Superior temporal gyrus (tissue), 1 donor: ENCODE results near the gene RASSF8.

Experiments used
- DNase-seq: peaks from one replicate; pipeline ENCODE4 v3.0.0-alpha.2; 2016; ENCODE audit errors: extremely low spot score

RASSF8 gene

DNA sequence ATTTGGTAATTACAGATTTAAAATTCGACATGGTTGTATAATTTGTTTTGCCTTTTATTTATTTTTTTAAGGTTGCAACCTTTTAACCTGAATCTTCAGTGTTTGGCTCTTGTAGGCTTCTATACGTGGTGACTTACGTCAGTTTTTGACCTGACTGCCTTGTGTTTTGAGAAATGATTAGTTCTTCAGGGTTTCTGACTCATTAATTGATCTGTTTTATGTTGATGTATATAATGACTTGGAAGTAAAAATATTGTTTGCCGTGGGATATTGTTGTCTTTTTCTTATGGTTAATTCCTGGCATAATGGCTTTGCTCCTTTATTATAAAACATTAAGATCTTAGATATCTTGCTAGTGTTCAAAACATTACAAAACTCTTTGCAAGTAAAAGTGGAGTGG, 2.5 kb downstream of the RASSF8 start:
- no peak for DNase-seq

DNA sequence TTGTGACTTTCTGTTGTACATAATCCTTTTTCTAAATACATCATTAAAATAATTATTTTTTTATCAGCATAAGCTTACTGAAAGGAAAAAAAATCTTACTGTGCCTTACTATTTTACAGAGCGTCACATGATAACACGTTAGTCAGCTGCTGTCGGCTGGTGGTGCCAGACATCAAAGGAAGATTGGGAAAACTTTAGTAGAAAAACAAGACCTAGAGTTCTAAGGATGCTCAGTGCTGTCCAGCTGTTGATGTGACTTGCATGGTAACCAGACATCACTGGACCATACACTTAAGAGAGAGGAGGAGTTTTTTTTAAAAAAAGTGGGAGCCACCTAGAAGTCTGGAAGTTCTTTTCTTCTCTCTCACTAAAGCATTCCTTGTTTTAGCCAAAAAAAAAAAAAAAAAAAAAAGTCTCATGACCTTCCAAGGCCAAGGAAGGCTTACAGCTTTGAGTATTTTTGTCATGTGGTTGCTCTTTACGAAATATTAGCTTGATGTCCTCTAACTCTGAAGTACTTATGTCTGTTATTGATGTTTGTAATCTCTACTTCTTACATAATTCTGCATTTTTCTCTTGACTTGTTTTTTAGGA, 4.5 kb downstream of the RASSF8 start:
- no peak for DNase-seq

DNA sequence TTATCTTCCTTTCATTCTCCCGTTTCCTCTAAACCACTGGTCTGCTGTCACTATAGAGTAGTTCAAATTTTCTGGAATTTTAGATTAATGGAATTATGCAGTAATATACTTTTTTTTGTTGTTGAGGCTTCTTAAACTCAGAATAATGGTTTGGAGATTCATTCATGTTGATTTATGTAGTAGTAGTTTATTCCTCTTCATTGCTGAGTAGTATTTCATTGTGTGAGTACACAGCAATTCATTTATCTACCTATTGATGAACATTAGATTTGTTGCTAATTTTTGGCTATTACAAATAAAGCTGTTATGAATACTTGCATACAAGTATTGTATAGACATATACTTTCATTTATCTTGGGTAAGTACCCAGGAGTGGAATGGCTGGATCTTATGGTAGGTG, 7.2 kb downstream of the RASSF8 start:
- no peak for DNase-seq

GRCh38 chr12:25970082-25970481, 11.6 kb downstream of the RASSF8 start:
- no peak for DNase-seq

DNA sequence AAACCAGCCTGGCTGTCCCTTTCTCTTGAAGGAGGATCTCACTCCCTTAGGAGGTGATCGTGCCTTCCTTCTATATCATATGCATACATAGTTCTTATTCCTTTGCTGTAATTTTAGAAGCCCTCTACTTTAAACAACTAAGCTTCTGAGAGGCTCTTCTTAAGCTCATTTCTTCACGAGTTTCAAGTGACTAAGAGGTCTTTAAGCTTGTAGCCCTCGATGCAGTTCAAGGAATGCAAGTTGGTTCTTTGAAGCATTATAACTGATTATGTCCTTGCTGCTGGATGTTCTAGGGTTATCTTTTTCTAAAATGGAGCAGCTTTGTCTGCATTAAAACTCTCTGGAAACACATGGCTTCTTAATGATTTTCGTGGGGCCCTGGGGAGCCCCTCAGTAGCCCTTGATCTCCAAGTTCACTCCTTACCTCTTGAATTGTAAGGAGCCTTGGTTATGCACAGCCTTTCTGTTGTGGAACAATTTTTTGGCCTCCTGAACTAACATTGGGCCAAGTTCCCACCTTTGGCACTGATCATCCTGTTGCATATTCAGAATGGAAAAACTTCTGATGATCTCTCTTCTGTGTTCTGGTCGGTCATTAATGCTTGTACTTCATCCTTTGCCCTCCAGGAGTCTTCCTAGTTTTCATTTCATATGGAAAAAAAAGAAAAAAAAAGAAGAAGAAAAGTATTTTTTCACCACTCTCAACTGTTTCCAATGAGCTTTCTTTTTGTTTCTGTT, 12.6 kb downstream of the RASSF8 start:
- DNase-seq: no peak

- no peak for DNase-seq
Observed at GRCh38 chr12:25971654-25972041, 13.2 kb downstream of the RASSF8 start.

DNA sequence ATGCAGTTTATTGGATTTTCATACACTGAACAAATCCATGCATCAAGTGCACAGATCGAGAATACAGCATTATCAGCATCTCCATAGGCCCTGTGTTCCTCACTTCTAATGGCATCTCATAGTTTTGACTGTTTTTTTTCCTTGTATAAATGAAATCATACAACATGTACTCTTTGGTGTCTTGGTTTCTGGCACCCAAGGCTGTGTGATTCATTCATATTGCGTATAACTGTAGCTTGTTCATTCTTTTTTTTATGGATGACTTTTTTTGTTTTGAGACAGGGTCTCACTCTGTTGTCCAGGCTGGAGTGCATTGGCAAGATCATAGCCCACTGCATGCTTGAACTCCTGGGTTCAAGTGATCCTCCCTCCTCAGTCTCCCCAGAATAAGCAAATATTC, 14.3 kb downstream of the RASSF8 start:
- no peak for DNase-seq

- no peak for DNase-seq
Observed at GRCh38 chr12:25975179-25975578, 16.7 kb downstream of the RASSF8 start.

DNA sequence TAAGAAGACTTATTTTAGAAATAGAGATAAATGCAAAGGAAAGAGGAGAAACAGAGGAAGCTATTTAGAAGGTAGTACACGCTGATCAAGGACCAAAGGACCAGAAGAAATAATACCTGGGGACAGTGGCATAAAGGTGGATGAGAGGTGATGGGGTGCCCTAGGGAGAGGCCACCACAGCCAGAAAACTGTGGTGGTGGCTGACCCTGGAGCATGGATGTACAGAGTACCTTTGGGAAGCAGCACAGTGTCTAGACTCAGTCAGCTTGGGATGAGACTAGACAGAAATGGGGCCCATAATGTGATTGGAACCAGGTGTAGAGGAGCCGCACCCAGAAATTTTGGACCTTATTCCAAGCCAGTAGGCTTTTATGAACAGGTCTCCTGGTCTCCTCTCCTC, 17.2 kb downstream of the RASSF8 start:
- DNase-seq: no peak

DNA sequence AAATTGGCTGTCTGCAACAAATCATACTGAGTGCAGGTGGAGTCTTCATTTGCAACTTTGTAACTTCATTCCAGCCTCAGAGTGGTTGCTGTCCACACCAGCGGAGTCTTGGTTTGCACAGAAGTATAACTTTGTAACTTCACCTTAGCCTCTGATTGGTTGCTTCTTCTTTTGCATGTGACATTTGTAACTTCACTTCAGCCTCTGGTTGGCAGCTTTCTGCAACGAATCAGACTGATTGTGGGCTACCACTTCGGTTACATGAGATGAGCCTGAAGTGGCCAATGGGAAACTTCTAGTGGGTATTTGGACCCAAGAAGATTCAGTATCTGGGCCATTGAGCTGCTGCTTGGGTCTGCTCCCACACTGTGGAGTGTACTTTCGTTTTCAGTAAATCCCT, 17.8 kb downstream of the RASSF8 start:
- no peak for DNase-seq

DNA sequence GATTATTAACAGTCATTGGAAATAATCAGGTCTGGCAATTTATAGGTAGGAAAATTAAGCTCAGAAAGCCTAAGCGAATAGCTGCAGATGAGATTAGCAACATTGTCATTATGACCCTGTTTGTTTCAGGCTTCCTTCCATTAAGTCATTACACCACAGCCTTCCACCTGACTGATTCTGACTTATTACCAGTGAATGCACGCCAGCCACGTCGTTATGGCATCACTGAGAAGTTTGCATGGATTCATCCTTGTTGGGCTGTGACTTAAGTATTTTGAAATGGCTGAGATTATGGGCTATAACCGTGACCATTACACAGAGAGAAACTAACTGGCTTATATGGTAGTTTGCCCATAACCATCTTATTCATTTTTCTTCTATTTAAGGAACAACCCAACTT, 18.6 kb downstream of the RASSF8 start:
- no peak for DNase-seq

- no peak for DNase-seq
Observed at GRCh38 chr12:25979059-25979458, 20.6 kb downstream of the RASSF8 start.

- no peak for DNase-seq
Observed at GRCh38 chr12:25979563-25979962, 21.1 kb downstream of the RASSF8 start.

DNA sequence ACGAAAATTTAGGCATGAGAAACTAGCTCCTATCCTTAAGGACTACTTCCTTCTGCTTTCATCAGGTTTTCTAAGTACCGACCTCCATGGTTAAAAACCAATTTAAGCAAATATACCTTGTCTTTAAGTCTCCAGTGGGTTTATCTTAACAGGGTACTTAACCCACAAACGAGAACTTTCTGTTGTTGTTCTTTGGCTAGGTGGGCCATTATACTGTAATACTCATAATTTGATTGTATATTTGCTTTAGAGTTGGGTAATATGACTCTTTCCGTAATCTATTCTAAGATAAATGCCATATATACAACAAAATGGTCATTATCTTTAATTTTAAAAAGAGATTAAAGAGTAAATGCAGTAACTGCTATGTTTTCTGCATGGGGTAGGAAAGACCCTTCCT, 21.6 kb downstream of the RASSF8 start:
- no peak for DNase-seq

GRCh38 chr12:25981597-25981996, 23.1 kb downstream of the RASSF8 start:
- no peak for DNase-seq

DNA sequence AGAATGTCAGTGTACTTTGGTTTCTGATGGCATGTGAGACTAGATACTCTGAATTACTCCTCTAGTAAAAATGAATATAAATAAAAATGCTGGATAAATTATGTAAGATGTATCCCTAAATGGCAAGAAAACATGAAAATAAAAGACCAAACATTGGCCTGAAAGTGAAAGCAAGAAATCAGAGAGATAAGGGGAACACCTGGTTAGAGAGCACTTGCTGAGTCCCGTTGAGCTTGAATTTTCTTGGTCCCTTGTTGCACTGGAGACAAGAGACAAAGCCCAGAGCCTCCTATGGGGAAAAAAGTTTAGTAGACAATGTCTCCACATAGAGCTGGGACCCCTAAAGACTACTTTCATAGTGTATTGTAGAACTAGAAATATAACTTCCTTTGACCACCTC, 23.9 kb downstream of the RASSF8 start:
- DNase-seq: no peak

DNA sequence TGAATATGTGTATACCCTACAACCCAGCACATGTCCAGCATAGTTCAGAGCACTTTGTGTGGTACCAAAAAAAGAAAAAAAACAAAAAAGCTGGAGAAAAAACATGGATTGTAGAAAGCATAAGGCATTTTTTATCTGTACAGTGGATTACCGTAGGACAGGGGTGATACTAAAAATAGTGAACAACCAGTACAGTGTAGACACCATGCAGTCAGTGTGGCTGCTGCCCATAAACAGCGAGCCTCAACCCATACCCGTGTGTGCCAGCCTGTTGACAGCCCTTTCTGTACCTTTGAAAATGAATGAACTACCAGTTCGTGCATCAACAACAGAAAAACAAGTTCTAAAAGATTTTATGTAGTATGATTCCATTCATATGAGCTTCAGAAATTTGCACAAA, 25.1 kb downstream of the RASSF8 start:
- no peak for DNase-seq

DNA sequence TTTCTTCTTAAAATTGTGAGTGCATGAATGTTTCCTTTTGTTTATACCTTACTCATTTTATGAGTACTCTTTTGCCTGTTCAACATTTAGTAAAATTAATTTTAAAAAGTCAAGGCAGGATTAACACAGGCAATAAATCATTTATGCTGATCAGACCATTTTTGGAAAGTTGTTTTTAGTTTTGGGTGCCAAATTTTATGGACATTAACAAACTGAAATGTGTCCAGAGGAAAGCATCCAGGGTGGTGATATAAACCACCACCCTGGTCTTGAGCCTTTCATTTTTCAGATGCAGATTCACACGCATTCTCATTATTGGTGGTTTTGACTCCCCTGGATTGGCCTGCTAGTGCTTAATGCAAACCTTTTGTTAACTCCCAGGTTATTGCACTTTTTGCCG, 26.3 kb downstream of the RASSF8 start:
- DNase-seq: no peak

DNA sequence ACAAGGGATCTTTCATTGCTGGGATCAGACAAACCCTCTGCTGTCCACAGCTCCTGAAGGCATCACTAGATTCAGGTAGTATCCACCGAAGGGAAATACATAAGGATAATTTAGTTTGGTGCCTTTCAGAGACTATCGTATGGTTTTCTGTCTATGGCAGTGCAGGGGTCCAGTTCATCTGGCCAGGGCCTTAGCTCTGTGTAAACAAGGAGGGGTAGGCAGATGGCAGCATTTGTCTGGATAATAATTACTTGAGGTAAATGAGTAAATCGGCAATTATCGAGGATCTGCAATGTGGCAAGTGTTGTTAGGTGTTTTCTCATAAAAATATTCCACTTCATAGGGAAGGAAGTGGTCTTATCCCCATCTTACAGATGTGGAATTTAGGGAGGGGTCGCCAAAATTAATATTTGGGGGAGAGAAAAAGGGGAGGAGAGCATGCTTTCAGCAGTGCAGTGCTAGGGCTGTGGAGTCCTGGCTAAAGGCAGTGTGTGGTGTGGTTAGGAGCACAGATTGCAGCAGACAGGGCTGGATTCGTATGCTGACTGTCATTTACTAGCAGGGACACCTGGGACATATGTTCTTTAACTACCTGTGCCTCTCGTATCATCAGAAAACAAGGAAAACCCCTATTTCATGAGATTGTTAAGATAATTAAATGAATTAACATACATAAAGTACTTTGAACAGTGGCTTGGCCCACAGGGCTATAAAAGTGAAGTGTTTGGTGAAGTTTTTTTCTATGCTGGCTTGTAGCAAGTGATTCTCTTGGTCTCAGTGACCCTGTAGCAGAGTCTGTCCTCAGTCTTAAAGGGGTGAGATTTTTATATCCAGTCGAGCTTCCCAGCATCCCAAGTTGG, 27.1 kb downstream of the RASSF8 start:
- DNase-seq: no peak

DNA sequence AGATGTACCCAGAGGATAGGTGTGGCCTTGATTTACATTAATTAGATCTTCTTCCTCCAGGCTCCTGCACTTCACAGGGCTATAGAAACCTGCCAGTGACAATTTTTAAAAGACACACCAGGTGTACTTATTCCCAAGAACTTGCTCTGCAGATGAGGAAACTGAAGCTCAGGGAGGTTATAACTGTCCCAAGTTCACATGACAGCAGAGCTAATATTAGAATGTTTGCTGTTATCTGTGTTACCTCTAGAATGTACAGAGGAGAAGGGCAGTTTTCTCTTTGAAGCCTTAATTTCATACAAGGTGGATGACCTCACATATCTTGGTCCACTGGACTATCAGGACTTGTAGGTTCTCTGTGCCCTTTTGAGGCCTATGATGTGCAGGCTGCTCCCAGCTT, 27.7 kb downstream of the RASSF8 start:
- no peak for DNase-seq

GRCh38 chr12:25988505-25988904, 30.0 kb downstream of the RASSF8 start:
- no peak for DNase-seq

GRCh38 chr12:25990495-25990894, 32.0 kb downstream of the RASSF8 start:
- DNase-seq: no peak
